Activated CD4-positive, alpha-beta T cell treated with anti-CD3 and anti-CD28 coated beads for 1 hour (primary cell): Measurements from ENCODE around the gene MRPS9.

Experiments used
- DNase-seq: peaks from one replicate; pipeline ENCODE4 v3.0.0-alpha.2; 2020

Gene MRPS9

DNA sequence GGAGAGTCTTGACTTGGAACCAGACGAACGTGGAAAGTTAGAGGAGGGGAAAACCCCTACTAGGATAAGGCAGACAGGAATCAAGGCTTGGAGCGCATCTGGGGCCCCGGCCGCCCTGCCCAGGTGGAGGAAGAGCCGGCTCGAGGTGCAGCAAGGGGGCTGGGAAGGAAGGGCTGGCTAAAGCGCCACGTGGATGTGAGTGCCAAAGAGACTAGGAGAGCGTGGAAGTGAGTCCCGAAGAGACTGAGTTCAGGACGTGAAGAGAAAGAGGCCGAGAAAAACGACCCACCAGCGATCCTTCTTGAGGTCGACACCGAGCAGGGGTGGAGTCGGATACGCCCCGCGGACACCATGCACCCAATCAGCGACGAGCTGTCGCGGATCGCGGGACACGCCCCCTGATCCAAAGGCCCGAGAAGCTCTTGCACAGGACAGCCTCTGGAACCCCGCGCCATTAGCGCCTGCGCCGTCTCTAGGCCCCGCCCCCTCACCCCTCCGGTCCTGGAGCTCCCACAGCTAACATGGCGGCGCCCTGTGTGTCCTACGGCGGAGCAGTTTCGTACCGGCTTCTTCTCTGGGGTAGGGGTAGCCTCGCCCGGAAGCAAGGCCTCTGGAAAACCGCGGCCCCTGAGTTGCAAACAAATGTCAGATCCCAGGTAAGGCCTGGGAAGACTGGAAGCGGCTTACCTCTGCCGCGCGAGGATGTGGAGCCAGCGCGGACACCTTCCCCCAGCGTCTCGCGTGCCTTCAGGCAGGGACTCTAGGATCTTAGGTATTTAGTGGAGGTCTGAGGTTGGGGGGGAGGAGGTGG lies at the start of gene MRPS9:
Gene MRPS9, plus strand, starts transcription at position 498 of the 811 bp plus-strand sequence. Its CDS starts 24 bp downstream, at position 522.
- DNase-seq, result peak; percentile 96

DNA sequence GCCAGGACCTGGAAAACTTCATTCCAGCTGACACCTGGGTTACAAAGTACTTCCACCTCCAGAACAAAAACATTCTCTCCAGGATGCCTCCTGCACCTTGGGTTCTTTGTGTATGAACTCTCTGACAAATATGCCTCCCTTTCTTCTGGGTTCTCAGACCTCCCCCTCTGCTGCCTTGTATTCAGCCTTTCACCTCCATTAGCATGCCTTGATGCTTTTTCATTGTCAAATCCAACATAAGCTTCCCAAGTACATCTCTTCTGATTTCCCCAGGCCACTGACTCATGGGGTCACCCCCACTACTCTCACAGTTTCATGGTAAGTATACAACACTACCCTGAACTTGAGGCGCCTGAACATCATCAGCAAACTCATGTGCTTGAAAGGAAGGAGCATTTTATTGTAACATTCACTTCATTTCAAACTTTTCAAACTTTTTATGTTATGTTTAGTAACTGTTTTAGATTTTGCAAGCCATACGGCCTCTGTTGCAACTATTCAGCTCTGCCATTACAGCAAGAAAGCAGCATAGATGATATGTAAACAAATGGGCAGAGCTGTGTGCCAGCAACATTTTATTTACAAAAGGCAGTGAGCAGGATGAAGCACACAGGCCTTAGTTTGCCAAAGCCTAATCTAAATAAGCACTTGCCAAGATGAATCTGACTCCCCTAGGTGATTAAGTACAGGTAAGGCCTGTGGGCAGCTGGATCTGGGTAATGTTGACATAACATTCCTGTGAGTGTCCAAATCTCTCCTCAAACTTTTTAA lies 32.5 kb upstream of the MRPS9 start:
- no peak for DNase-seq

DNA sequence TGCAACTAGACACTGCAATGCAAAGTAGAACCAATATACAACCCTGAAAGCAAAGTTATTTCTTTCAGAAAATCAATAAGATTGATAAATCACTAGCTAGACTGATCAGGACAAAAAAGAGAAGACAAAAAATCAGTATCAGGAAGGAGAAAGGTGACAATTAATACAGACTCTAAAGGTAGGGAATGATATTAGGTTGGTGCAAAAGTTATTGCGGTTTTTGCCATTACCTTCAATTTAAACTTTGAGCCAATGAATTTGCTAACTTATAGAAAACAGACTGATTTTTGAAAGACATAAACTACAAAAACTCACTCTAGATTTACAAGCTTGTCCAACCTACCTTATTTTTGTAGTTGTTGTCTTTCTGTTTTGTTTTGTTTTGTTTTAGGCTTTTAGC lies 30.5 kb upstream of the MRPS9 start:
- no peak for DNase-seq

DNA sequence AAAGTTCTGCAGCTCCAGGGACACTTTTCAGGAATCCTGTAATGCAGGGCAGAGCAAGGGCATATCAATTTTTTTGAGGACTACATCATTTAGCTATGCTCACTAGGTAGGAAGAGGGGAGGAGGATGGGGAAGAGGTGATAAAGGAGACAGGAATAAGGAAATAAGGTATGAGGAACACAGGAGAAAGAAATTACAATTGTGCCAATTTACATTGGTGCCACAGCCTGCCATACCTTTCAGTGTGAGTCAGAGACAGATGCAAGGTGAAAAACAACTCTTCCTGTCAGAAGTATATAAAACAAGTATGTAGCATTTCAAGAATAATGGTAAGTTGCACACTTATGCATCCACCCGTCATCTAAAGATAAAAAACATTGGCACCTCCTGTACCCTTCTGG lies 5.4 kb upstream of the MRPS9 start:
- DNase-seq, result no peak

DNA sequence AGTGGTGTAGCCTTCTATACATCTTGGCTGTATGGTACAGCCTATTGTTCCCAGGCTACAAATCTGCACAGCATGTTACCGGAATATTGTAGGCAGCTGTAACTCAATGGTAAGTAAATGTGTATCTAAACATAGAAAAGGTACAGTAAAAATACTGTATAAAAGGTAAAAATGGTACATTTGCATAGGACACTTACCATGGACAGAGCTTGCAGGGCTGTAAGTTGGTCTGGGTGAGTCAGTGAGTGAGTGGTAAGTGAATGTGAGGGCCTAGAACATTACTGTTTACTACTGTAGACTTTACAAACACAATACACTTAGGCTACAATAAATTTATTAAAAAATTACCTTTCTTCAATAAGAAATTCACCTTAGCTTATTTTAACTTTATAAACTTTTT lies 3.7 kb upstream of the MRPS9 start:
- no peak for DNase-seq

DNA sequence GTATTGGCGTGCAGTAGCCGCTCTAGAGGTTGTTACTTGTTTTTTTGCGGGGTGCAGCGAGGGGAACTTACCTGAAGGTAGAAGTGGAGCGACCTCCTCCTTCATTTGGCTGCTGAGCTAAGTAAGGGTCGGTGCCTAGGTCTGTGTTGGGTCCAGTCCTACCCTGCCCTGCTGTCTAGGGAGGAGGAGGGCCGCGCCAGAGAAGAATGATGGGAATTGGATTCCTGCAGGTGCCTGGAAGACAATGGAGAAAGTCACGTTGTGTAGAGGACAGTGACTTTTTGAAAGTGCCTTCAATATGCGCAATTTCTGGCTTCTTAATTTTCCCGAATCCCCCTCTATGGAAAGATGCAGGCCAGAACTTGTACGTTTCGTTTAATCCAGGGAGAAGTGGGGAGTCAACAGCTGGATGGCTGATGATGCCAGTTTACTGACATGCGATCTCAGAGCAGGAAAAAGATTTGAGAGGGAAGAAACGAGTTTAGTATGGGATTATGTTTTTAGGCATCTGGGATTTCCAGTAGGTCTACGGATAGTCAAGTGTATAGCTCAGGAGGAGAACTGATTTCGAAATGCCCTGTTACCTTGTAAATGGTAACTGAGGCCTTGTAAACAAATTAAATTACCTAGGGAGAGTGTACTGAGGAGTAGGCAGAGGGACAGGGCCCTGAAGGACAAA lies 653 bp downstream of the MRPS9 start:
- no peak for DNase-seq

DNA sequence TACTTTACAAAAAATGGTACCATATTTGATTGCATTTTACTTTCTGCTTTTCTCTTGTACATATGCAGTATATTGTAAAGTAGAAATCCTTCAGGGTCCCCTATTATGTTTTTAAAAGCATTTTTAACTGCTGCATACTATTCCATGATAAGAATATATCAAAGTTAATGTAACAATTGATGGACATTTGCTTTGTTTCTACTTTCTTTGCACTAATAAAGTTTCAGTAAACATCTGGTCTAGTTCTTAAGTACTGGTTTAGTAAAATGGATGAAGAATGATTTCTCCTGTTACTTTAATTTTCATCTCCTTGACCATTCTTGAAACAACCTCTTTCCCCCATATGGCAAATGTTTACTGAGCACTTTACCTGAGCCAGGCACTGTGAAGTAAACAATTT lies 1.7 kb downstream of the MRPS9 start:
- no peak for DNase-seq

DNA sequence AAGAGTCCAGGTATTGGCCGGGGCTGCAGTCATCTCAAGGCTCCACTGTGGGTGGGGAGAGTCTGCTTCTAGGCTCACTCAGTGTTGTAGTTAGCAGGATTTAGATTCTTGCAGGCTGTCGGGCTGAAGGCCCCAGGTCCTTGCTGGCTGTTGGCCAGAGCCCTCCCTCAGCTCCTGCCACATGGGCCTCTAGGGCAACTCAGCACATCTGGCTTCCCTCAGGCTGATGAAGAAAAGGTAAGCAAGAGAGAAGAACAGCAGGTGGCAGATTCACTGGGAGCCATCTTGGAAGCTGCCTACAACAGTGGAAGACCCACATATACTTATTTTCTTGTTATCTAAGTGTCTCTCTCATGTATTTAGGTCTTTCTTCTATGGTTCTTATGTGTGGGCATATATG lies 4.3 kb downstream of the MRPS9 start:
- no peak for DNase-seq

DNA sequence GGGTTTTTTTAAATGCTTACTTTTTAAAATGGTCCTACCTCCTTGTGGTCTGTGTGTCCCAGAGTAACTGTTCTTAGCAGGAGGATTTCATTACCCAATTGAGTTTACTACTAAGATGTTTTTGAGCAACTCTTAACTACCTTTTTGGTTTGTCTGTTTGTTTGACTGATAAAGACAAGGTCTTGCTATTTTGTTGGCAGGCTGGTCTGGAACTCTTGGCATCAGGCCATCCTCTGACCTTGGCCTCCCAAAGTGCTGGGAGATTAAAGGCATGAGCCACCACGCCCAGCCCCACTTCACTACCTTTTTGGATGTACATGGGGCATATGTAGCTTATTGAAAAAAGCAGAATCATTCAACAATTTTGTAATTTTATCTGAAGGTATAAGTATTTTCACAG lies 14.9 kb downstream of the MRPS9 start:
- DNase-seq, result no peak

DNA sequence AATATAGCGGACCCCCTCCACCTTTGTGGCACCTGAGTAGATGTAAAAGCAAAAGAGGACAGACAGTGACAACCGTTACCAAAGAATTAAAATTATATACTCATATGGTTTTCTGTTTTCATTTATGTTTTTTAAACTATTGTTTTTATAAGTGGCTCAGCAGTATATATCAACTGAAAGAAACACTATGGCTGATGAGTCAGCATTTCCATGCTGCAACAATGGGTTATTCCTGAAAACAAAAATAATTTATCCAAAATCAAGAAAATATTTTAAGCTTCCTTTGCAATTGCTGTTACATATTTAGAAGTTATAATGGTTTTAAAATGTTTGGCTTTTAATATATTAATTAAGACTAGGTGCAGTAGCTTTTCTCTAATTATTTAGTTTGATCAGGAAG lies 17.7 kb downstream of the MRPS9 start:
- DNase-seq, result no peak

DNA sequence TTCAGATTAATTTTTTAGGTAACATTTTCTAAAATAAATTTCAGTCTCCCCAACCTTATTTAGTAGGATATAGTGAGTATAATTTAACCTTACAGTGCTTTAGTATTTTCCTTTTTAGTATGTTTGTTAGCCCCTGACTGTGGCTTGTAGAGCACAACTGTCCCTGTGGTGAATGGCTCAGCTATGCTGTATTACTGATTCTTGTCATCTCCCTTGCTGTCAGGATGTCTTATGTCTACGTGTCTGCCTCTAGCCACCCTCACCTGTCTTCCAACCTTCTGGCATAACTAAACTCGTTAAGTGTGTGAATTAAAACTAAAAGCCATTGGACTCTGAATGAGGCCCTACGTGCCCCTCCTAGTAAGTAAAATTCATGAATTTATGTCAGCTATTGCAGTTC lies 18.4 kb downstream of the MRPS9 start:
- no peak for DNase-seq

DNA sequence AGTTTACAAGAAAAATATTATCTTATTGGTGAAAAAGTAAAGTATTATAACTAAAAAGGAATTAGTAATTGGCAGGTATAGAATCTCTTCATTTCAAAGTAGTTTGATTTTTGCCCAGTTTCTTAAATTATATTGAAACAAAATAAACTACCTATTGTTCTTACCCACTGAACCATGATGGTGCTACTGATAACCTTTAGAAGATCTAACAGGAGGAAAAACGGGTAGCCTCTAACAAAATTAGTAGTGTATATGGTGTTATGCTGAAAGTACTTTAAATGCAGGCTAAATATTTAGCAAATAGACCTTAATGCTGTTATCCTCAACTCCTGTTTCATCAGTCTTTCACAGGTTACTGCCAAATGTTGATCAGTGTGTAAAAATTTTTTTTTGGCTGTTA lies 19.1 kb downstream of the MRPS9 start:
- DNase-seq, result no peak

DNA sequence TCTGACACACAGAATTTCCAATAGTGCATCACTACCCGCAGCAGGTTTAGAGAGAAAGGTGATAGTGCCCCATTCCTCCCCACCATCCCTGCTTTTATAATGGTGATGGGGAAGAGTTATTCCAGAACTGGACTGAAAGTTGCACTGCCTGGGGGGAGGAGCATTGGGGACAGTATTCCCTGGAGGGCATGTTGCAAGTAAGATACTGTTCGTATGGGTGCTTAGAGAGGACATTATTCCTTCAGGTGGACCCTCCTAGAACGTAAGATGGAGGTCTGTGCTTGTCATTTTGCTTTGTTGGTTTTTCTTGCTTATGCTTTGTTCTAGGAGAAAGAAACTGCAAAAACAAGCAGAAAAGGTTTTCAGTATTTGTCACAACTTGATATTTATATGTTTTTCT lies 23.7 kb downstream of the MRPS9 start:
- no peak for DNase-seq

DNA sequence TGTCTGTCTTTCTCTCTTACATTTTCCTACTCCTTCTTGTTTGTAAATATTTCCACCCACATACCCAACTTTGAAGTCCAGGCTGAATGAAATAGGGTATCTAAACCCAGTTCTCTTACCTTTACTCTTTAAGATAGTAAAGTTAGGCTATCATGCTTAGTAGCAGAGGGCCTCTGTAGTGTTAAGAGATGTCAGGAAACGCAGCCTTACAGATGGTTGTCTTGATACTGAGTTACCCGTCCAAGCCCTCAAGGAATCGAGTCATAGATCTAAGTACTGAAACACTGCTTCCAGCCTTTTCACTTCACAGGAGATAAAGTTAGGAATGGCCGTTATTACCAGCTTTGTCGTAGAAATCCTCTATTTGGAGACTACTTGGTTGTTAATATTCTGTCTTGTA lies 24.3 kb downstream of the MRPS9 start:
- DNase-seq, result no peak

DNA sequence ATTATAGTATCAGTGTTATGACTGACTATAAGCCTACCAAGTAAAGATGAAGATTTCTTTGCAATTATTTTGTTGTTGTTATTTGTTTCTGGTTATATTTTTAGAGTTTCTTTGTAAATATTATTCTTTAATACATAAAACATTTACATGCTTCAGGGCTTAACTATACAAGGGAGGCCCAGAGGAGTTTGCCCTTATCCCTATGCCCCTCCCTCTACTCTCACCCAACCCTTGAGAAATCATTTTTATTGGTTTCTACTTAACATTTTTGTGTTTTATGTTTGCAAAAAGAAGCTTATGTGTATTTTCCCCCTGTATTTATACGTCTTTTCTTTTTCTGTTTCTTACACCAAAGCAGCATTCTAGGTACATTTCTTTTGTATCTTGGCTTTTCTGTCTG lies 30.5 kb downstream of the MRPS9 start:
- no peak for DNase-seq

DNA sequence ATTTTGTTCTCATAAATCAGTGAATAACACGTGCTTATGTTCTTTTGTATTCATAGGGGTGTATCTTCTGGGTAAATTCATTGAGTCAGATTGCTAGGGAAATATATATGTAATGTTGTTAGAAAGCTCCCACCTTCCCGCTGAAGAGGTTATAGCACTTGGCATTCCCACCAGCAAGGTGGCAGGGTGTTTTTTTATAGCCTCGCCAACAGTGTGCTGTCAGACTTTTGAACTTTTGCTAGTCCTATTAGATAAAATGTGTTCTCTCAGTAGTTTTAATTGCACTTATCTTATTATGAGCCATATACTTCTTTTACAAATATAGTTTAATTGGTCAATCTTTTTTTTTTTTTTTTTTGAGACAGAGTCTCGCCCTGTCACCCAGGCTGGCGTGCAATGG lies 31.0 kb downstream of the MRPS9 start:
- DNase-seq, result no peak

DNA sequence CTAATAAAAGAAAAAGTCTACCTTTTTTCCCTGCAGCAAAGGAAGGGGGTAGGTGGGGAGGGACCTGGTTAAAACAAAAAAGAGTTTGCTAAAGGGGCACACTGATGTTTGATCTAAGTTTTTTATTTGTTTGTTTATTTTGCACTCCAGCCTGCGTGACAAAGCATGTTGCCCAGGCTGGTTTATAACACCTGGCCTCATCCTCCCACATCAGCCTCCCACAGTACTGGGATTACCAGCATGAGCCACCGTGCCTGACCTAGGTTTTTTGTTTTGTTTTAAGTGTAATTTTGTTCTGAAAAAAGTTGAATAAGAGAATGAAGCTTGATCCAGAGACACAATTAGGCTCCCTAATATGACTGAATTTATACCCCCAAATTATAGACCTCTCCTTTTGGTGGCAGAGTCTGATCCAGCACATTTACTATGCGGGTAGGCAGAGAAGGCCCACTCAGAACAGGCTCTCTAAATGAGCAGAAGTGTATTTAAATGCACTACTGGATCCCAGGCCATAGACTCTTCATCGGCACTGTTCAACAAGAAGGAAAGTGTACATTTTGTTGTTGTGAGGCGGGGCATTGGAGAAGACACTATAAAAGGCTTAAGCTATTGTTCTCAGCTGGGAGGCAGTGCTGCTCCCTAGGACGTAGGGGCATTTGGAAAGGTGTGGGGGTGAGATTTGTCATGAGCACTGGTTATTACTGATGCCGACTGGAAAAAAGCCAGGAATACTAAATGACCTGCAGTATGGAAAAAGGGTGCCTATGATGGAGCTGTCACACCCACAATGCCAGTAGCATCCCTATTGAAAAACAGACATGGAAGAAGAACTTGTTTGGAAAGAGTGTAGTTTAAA lies 32.4 kb downstream of the MRPS9 start:
- no peak for DNase-seq

DNA sequence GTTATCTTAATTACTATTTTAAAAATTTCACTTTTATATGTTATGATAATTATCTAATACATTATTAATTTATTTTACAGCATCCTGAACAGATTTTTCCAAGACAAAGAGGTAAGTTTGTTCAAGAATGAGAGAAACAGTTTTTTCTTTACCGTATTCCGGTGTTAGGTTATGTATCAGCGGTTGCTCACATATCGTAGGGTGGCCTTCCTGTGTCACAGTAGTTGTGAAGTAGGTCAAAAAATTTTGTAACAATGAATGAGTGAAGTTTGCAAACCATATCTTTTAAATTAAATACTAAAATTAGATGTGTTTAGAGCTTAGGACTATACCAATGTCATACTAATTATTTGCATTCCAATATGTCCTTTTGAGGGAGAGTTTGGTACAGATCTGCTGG lies 33.5 kb downstream of the MRPS9 start:
- DNase-seq, result no peak

DNA sequence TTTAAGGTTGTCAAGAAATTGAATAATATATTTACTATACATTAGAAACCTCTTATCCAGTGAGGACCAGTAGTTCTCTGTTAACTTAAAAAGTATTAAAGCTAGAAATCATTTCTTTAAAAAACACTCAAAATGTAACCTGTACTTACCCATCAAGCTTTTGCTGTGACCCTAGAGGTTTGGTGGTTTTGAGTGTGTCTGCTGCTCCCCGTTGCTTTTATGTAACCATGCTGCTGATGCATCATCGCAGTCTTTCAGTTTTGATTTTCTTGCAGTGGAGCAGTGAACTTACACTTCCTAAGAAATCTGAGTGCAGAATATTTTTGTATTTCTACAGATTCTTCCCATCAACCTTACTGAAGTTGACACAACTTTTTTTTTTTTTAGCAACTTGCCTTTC lies 34.2 kb downstream of the MRPS9 start:
- no peak for DNase-seq

DNA sequence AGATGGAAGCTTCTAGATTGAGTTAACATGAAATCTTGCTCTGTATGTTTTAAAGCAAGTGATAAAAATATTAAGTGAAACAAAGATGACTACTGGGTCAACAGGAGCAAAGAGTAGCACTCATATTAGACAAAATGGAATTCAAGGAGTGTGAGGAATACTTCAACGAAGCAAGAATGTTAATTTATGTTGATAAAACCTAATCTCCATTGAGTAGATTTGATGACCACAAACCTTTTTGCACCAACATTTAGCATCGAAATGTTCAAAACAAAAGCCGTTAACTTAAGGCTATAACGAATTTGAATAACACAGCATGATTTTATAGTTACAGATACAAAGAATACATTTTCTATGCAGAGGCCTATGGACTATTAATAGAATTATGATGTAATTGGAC lies 35.7 kb downstream of the MRPS9 start:
- DNase-seq, result no peak

DNA sequence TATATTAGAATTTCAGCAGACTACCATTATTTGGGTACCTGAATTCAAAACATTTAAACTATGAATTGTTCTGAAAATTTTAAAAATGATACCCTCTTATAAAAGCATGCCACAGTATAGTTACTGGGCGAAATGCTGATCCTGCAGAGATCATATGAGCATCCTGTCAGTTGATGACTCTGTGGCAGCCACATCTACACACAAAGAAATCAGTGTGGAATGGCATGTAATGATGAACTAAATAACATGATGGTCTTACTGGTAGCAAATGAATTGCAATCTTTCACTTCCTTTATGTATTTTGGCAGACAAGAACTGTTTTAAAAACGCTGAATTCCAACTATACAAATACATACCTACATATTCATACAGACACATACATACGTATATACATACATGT lies 38.3 kb downstream of the MRPS9 start:
- no peak for DNase-seq

DNA sequence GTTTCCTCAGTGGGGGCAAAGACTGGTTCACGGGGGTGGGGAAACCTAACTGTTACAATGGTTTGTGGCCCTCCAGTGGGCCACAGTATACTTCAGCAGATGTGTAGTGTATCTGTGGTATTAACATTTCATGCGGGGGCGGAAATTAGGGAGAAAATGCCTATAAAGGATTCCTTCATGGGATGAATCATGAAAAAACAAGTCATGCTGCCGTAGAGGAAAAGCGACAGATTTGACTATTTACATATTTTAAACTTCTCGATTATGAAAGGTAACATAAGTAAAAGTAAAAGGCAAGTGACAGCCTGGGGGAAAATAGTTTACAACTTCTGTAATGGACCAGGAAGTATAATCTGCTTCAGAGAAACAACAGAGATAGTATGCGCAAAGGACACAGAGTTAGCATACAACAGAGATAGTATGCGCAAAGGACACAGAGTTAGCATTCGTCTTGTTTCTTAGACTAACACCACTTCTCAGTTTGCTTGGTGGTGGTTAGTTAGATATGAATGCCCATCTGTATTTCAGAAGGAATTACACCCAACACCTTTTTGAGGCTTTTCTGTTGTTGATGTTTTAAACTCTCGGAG lies 41.1 kb downstream of the MRPS9 start:
- no peak for DNase-seq

DNA sequence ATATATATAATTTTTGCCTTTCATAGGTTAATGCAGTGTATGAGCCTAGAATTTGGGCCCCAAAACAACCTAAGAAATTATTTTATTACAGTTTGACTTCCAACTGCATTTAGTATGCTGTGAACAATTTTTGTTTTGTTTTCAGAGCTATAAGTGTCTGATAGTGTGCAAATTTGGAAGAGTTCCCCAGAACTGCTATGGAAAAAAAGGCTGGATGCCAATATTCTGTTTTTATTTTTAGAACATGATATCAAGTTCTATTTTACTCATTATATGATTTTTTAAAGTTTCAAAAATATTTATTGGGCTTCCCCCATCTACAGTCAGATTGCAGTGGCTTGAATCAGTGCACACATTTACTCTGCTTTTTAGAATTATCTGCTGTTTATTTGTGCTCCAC lies 42.6 kb downstream of the MRPS9 start:
- DNase-seq, result no peak
